ENCODE data around the gene TPM2.

The TPM2 gene

DNA sequence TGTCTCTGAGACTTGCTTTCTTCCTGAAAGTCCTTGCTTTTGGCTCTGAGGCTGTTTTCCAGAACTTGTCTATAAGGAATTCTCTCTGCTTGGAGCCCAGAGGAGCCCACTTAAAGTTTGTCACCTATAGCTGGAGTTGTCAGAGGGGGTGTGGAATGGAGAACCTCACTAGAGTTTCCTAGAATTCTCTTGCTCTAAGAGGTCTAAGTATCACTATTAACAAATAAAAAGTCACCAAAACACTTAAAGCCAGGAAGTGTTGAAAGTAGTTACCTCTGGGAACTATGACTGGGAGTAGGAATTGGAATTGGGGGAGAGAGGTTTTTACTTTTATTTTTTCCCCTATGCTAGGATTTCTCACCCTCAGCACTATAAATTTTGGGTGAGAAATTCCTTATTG is 54.0 kb downstream of the TPM2 start:
- DNase-seq, result no peak
